ENCODE results near the gene KLF9.
"Not testable (repeated sequence)": the region's sequence is repeated elsewhere in the genome, so short reads cannot be mapped to it uniquely, and the experiment has no call there.

The KLF9 gene

GRCh38 chr9:70403166-70403565 lies 11.3 kb downstream of the KLF9 start:
- no peak for DNase-seq

DNA sequence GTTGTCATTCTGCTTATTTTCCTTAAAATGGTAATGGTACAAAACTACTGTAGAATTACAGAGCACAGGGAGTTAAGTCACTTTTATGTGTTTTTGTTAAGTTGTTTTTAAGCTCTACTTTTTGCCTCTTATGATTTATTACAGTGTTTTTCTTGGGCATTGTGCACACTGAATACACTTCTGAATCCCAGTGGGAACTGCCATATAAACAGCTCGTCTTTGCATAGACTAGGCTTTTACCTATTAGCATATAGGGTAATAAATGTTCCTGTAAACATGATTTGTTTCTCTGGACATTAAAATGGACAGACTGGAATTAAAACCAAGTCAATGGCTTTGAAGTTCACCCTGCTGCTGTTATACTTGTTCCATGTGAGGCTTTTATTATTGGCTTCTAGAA lies 12.2 kb downstream of the KLF9 start:
- peak in 1 of 2 experiments; percentile 24 for DNase-seq

- not testable (repeated sequence) for DNase-seq
These were observed 13.2 kb downstream of the KLF9 start for GRCh38 chr9:70401241-70401640.

GRCh38 chr9:70400107-70400892 lies 14.2 kb downstream of the KLF9 start:
- DNase-seq: no peak

GRCh38 chr9:70399141-70399540 lies 15.3 kb downstream of the KLF9 start:
- no peak for DNase-seq

- DNase-seq: no peak
These were observed 16.3 kb downstream of the KLF9 start for GRCh38 chr9:70398145-70398556.

DNA sequence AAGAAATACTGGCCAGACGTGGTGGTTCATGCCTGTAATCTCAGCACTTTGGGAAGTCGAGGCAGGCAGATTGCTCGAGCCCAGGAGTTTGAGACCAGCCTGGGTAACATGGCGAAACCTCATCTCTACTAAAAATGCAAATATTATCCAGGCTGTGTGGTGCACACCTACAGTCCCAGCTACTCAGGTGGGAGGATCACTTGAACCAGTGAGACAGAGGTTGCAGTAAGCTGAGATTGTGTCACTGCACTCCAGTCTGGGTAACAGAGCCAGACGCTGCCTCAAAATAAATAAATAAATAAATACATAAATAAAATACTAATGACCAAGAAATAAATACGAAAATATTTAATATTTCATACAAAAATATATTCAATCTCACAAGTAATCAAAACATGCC lies 18.8 kb downstream of the KLF9 start:
- DNase-seq: peak in 1 of 2 experiments; percentile 10

- DNase-seq: no peak
These were observed 21.6 kb downstream of the KLF9 start for GRCh38 chr9:70392850-70393249.

GRCh38 chr9:70392189-70392588 lies 22.3 kb downstream of the KLF9 start:
- peak in 1 of 2 experiments; percentile 42 for DNase-seq

GRCh38 chr9:70390933-70391341 lies 23.5 kb downstream of the KLF9 start:
- no peak for DNase-seq

DNA sequence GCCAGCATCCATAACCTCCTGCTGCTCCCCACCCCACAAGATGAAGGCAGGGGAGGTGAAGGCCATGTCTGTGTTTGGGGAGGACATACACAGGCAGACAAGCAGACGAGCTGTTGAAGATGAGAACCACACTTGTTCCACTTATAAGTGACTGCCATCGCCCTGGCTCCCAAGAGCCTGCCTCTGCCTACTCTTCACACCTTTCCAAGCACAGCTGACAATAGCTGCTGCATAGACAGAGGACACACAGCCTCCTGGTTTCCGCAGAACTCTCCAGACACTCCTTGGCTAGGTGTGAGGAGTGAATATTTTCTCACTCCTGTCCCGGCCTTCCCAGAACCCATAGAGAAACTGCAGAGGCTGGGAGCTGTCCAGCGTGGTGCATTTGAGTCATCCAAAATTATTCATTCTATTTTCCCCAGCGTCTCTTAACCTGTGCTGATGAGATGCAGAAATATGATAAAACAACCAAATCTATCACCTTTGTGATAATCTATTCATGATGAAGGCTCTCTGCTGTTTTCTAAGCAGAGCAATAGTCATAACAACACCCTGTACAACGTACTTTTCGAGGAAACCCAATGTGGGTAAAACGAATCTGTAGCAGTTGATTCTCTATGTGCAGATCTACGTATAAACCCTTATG lies 24.7 kb downstream of the KLF9 start:
- no peak for DNase-seq

DNA sequence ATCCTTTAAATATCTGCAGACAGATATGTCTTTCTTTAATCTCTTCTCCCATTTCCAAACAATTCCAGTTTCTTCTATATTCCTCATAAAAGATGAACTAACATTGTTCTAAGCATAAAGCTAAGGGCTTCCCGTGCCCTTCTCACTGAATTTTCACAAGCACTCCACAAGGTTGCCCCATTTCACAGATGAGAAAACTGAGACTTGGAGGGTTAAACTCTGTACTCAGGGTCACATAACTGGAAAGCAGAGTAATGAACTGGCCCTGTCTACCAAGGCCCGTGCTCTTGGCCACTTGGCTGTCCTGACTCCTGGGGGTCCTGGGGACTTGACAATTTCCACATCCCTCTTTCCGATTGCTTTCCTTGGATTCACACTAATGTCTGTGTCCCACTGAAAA lies 25.3 kb downstream of the KLF9 start:
- DNase-seq: no peak

DNA sequence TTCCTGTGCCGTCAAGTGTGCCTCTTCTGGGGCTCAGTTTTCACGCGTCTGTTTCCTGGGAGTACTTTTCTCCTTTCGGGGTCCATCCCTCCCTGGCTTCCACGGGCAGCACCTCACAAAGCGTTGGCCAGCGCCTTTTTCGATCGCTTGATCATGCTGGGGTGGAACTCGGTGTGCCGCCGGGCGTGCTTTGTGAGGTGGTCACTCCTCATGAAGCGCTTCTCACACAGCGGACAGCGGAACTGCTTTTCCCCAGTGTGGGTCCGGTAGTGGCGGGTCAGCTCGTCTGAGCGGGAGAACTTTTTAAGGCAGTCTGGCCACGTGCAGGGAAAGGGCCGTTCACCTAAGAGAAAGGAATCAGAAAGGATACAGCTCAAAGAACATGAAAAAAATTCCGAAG lies 26.8 kb downstream of the KLF9 start:
- DNase-seq: no peak

DNA sequence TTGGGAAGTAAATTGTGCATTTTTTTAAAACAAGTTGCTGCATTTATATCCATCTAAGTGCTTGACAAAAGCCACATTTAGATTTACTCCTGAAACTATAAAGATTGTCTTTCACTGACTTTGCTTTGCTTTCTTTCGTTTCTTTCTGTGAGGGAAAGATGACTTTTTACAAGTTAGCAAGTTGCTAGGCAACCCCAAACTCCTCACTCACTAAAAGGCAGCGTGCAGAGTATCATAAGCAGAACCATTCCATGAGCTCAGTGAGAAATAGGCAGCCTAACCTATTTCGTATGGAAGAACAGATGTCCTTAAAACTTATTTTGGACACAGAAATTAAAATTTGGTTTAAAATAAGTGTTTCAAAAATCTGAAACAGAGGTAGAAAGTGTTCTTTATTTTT lies 29.0 kb downstream of the KLF9 start:
- no peak for DNase-seq

DNA sequence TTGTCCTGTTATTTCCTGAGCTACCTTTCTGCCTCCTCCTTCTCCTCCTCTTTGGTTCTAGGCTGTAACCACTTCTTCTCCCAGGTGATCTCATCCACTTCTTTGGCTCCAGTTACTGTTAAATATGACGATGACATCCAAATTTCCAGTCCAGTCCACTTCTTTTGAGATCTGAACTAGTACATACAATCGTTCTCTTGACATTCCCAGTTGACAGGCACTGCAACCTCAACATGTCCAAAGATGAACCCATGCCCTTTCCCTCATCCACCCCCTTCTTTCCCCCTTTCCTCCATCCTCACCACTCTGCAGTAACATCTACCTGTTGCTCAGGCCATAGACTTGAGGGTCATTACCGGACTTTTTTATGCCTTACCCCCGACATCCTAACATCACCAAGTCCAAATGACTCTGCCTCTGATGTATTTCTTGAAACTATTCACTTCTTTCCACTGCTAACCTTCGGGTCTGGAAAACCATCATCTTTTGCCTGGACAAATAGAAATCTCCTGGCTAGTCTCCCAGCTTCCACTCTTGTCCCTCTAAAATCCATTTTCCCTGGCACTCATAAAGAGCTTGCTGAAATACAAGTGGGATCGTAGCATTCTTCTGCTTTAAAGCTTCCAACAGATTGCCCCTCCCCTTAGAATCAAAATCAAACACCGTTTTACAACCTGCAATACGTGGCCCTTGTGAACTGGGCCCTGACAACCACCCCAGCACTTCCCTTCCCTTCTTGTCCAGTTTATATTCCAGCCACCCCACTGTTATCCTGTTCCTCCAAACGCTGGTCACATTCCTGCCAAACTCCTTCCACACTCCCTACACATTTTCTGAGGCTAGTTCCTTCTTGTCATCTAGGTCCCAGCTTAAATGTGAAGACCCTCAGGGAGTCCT lies 31.5 kb downstream of the KLF9 start:
- no peak for DNase-seq

DNA sequence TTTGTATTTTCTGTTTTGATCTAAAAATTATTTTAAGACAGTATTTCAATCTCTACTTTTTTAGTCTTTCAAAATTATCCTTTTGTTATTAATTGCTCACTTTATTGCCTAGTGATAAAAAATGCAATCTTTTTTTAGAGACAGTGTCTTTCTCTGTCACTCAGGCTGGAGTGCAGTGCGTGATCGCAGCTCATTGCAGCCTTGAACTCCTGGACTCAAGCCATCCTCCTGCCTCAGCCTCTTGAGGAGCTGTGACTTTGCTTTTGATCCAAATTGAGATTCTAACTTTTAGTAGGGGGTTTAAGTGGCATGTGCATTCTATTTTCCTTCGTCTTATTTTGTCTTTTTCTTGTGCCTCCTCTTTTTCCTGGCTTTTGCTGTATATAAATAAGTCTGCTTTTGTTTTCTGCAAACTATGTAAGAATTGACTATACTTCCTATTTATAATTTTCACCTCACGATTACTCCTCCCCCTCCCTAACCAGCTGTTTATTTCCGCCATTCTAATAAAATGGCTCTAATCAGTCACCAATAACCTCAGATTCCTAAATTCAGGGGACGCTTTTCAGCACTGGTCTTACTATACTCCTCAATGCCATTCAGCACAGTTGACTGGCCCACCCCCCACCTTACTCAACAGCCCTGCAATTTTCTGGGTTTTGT lies 32.3 kb downstream of the KLF9 start:
- no peak for DNase-seq

GRCh38 chr9:70374962-70375618 lies 39.4 kb downstream of the KLF9 start:
- DNase-seq: no peak

GRCh38 chr9:70367305-70367930 lies 47.0 kb downstream of the KLF9 start:
- DNase-seq: no peak

- DNase-seq: no peak
These were observed 50.7 kb downstream of the KLF9 start for GRCh38 chr9:70363760-70364159.

- DNase-seq: no peak
These were observed 51.5 kb downstream of the KLF9 start for GRCh38 chr9:70362952-70363351.

DNA sequence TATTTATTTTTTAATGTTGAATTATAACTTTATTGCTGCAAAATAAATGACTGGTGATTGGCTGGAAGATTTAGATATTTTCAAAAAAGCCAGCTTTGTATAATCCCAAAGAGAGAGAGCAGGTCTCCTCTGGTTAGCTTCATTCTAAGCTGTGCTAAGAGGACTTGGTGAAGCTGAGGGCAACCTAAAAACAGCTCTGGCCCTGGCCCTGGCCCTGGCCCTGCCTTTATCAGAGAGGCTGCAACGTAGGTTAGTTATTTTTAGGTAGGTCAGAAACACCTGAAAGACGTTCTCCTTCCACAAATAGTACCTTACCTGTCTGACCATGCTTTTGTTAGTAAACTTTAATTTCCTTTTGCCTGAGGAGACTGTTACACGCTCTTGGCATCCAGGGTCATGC lies 58.7 kb downstream of the KLF9 start:
- no peak for DNase-seq

DNA sequence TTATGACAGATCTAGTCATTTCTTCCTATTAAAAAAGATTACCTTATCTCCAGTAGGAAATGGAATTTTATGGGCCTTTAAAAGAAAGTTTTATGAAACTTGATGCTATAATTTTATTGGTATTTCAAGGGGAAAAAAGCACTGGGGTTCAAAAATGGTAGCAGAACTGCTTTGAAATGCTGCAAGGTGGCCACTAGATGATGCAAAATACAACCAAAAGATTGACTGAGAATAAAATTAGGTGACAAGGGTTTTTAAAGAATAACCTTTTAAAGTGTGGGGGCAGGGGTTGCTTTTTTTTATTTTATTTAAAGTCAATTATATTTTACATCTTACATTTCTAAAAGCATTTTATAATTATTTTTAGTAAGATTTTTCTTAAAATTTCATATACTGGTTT lies 61.7 kb downstream of the KLF9 start:
- no peak for DNase-seq

Measured in NCI-H526 (cell line).